Endothelial cell of umbilical vein (primary cell): ENCODE data around the gene LMNTD1. TPM values are rescaled to one million over a fixed set of nuclear protein-coding genes. Genes with fewer than 3 reads are reported as not detected.
"Not testable (repeated sequence)": the region's sequence is repeated elsewhere in the genome, so short reads cannot be mapped to it uniquely, and the experiment has no call there.

Source experiments
- BruUV-seq: library from RNA; stranded (reverse); fragments of 400-500 nt; replicated peaks from 2 replicates; lab custom pipeline; 2021; lab: Mats Ljungman, UMichigan
- CTCF ChIA-PET: fragments of 300-600, 350-600 bp; sonication (Branson Sonifier 250); formaldehyde crosslinking; loops from one replicate; lab custom pipeline; 2021; ENCODE audit warnings: antibody characterized with exemption, inconsistent platforms; lab: Charles Lee
- POLR2A ChIA-PET: fragments of 300-600, 350-600 bp; sonication (Branson Sonifier 250); formaldehyde crosslinking; loops from one replicate; lab custom pipeline; 2021; ENCODE audit warnings: antibody characterized with exemption, inconsistent platforms; lab: Charles Lee
- DNase-seq: peaks from one replicate; pipeline ENCODE4 v3.0.0-alpha.2; 2011; ENCODE audit warnings: low read depth, low spot score
- FAIRE-seq: peaks from 2 replicates; lab custom pipeline; 2011; peaks lifted over from hg19 to GRCh38; lab: Jason Lieb, UNC
- H2AFZ ChIP-seq: 2 replicates; pipeline ENCODE4 v1.6.0; 2012; ENCODE audit warnings: low read depth, low read length, control low read depth, inconsistent platforms
- H3K27ac ChIP-seq: 2 replicates; pipeline ENCODE4 v1.5.1; 2011; ENCODE audit warnings: low read depth, mild to moderate bottlenecking, control low read depth, low read length, moderate library complexity; ENCODE audit not compliant: insufficient read depth
- H3K27me3 ChIP-seq, 2 experiments: 2 replicates each; pipeline versions ENCODE4 v1.6.0 to v1.6.1; 2011; ENCODE audit warnings: low read length in 2 of 2, mixed read lengths in 1 of 2; ENCODE audit not compliant: control insufficient read depth in 2 of 2, insufficient read depth in 2 of 2
- H3K36me3 ChIP-seq, 2 experiments: 2 replicates in 1 of 2; 3 replicates in 1 of 2; pipeline ENCODE4 v1.5.1; 2011; ENCODE audit warnings: low read length in 2 of 2, mild to moderate bottlenecking in 1 of 2, moderate library complexity in 1 of 2; ENCODE audit not compliant: control insufficient read depth in 2 of 2, insufficient read depth in 2 of 2; ENCODE audit errors: extremely low read depth in 1 of 2
- H3K4me1 ChIP-seq: 3 replicates; pipeline ENCODE4 v1.5.1; 2011; ENCODE audit warnings: mild to moderate bottlenecking, low read length; ENCODE audit not compliant: control insufficient read depth, insufficient read depth; ENCODE audit errors: extremely low read depth
- H3K4me2 ChIP-seq: 2 replicates; pipeline ENCODE4 v1.6.1; 2011; ENCODE audit warnings: low read length, control low read depth, mixed read lengths; ENCODE audit not compliant: insufficient read depth
- H3K4me3 ChIP-seq, 3 experiments: fragments of 200-600 bp in 1 of 3; sonication (generic), shearing (Covaris generic) in 1 of 3; replicated peaks in 1 of 3; 2 replicates each; pipeline ENCODE4 v1.5.1; 2011 to 2016; ENCODE audit warnings: control low read depth in 3 of 3, low read length in 3 of 3, mild to moderate bottlenecking in 2 of 3, inconsistent platforms in 1 of 3, low read depth in 1 of 3, moderate library complexity in 1 of 3; ENCODE audit not compliant: insufficient read depth in 1 of 3
- H3K79me2 ChIP-seq: 2 replicates; pipeline ENCODE4 v1.6.0; 2012; ENCODE audit warnings: low read length, inconsistent platforms; ENCODE audit not compliant: control insufficient read depth, insufficient read depth
- H3K9ac ChIP-seq: replicated peaks from 2 replicates; pipeline ENCODE3; 2011; ENCODE audit warnings: low read length, control low read depth; ENCODE audit not compliant: insufficient read depth; ENCODE audit errors: extremely low read depth
- H3K9me1 ChIP-seq: replicated peaks from 3 replicates; pipeline ENCODE4 v1.6.0; 2011; ENCODE audit warnings: mild to moderate bottlenecking, low read length; ENCODE audit not compliant: control insufficient read depth, insufficient read depth; ENCODE audit errors: extremely low read depth
- H3K9me3 ChIP-seq: replicated peaks from 2 replicates; pipeline ENCODE4 v1.5.1; 2012; ENCODE audit warnings: low read length, inconsistent platforms; ENCODE audit not compliant: control insufficient read depth, insufficient read depth
- H4K20me1 ChIP-seq: replicated peaks from 2 replicates; pipeline ENCODE3; 2011; ENCODE audit warnings: mild to moderate bottlenecking, low read length; ENCODE audit not compliant: control insufficient read depth, insufficient read depth; ENCODE audit errors: extremely low read depth
- EZH2 ChIP-seq: IDR thresholded peaks from 2 replicates; pipeline ENCODE4 v1.6.1; 2012; ENCODE audit warnings: borderline replicate concordance, low read depth, mild to moderate bottlenecking, moderate library complexity, low read length, inconsistent platforms; ENCODE audit not compliant: severe bottlenecking
- POLR2AphosphoS5 ChIP-seq: IDR thresholded peaks from 2 replicates; pipeline ENCODE4 v1.6.1; 2012; ENCODE audit warnings: low read depth, mild to moderate bottlenecking, control low read depth, low read length, moderate library complexity; ENCODE audit not compliant: insufficient read depth
- dilution Hi-C: fragments of 300-500 bp; cut with MboI; formaldehyde crosslinking; loops from one replicate; pipeline ENCODE4 v1.15.0; 2019; ENCODE audit warnings: low sequenced_read_pairs; ENCODE audit not compliant: extremely low pct_ligation_motif_present
- intact Hi-C: fragments of 100-400 bp; cut with micrococcal nuclease; formaldehyde crosslinking; loops from one replicate; pipeline ENCODE4 v1.10.0; 2022
- polyA plus RNA-seq, 4 experiments: library from polyadenylated mRNA; depleted of rRNA in 3 of 4; stranded (reverse) in 3 of 4; unstranded in 1 of 4; fragments of >200 nt; gene quantifications; 2 replicates each; pipeline versions ENCODE4 v1.2.1 to v1.2.3, GENCODE V29; 2011 to 2012; ENCODE audit warnings: missing spikeins in 1 of 4
- total RNA-seq: library from RNA; stranded (reverse); gene quantifications from 2 replicates; pipeline ENCODE4 v1.2.3, GENCODE V29; 2021

The LMNTD1 gene
- total and polyA plus RNA-seq, 2 donors (not counting 3 experiments of a cell fraction or from before 2014, with no cell fraction given): not detected

- Histone ChIP-seq H3K79me2 (no peaks in the 10 kb centered on the region), H4K20me1 (no peaks in the 10 kb centered on the region), H2AFZ (no peak overlapping the region), H3K4me2 (no peak overlapping the region), H3K4me3 (no peak overlapping the region), H3K27me3 (peaks cover 0 to 2% of the 10 kb centered on the region in 2 experiments), H3K9me3 (no peaks in the 10 kb centered on the region), H3K4me1 (no peaks in the 10 kb centered on the region), H3K27ac (no peak overlapping the region), H3K9ac (no peak overlapping the region), H3K9me1 (no peaks in the 10 kb centered on the region), H3K36me3 (no peaks in the 10 kb centered on the region)
- FAIRE-seq (no peak), DNase-seq (no peak)
- dilution Hi-C loops (no loop called here), intact Hi-C loops (no loop called here)
- ChIA-PET CTCF (no interaction called here), POLR2A (no interaction called here)
- no peak for TF ChIP-seq EZH2
- TF ChIP-seq POLR2AphosphoS5: no peak
- no TSS peak for BruUV-seq
These were observed 45.9 kb upstream of the LMNTD1 start for GRCh38 chr12:25598956-25599355.

GRCh38 chr12:25595496-25595895 is 42.4 kb upstream of the LMNTD1 start:
- H3K9me3 ChIP-seq, H3K4me3 ChIP-seq, H3K36me3 ChIP-seq, intact Hi-C loops, H3K79me2 ChIP-seq, FAIRE-seq, H2AFZ ChIP-seq, H3K4me1 ChIP-seq, H4K20me1 ChIP-seq, dilution Hi-C loops, H3K27ac ChIP-seq, H3K27me3 ChIP-seq, CTCF ChIA-PET, BruUV-seq, H3K9me1 ChIP-seq, H3K4me2 ChIP-seq, DNase-seq, POLR2A ChIA-PET, H3K9ac ChIP-seq: not testable (repeated sequence)
